Raji (cell line): ENCODE measurements around the gene MMP17.

Source experiments
- POLR2A ChIP-seq: IDR thresholded peaks from 2 replicates; pipeline ENCODE4 v1.6.1; 2011; ENCODE audit warnings: low read depth, low read length, control low read depth; ENCODE audit not compliant: insufficient read depth

The MMP17 gene

GRCh38 chr12:131849700-131850553 lies 21.7 kb downstream of the MMP17 start:
- TF ChIP-seq POLR2A, result no peak

GRCh38 chr12:131850856-131851559 lies 22.8 kb downstream of the MMP17 start:
- no peak for TF ChIP-seq POLR2A

DNA sequence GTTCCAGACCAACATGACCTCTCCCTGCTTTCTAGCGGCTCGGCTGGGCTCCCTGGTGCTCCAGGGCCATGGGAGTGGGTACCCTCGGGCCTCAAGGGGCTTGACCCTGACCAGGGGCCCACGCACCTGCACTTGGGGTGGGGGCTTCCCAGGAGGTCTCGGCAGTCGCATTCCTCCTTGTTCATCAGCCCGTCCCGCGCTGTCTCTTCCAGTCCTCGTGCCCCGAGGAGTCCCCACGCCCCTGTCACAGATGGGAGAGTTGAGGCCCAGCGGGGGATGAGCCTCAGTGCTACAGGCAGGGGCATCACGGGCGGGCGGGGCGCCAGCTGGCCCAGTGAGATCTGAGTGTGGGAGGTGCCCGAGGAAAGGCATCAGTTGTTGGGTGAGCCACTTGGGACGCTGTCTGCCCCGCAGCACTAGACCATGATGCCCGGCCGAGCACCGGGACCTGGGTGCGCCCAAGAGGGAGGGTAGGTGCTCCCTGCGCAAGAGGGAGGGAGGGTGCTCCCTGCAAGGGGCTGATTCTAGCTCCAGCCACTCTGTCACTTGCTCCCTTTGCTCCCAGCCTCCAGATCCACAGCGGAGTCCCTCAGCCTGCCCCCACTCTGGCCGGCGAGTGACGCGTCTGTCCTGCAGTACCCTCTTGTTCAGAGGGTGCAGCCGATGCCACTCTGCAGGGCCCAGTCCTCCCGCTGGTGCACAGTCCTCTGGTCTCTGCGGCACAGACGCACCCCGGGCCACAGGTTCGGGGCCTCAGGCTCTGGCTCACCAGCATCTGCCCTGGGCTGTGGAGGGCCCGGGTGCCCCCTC lies 23.8 kb downstream of the MMP17 start:
- no peak for TF ChIP-seq POLR2A

- TF ChIP-seq POLR2A, result no peak
Observed at GRCh38 chr12:131852551-131853299, 24.5 kb downstream of the MMP17 start.

DNA sequence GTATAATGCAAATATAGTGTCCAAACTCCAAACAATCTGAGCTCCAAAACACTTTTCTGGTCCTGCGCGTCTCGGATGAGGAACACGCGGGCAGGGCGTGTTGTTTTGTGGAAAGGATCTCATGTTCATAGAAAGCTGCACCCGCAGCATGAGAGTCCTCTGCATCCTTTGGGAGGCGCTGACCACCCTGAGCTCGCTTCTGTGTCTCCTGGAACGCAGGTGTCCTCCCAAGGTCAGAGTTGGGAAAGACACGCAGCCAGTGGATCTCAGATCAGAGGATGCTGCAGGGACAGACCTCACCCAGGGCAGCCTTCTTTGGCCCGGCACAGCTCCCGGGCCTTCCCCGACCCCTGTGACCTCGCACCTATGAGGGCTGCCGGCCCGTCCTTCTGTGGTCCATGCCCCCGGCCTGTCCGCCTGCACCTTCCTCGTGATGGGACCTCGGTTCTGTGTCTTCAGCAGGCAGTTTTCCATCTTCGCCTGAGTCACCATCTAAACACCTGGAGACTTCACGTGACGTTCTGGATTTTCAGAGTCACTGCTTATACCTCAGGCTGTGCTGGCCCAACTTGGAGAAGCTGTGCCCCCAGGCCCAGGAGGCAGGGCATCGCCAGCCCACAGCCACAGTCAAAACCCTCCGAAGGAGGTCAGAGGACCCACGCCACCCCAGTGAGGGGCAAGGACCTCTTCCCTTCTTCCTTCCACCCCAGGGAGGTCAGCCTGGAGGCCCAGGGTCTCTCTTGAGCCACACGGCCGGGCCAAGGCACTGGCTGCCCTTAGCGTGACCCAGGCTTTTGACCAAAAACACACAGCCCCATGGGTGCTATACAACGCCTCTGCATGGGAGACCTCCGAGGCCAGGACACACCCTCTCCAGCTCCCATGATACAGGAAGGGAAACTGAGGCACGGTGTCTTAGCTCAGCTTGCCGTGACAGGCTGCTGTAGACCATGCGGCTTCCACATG lies 25.9 kb downstream of the MMP17 start:
- TF ChIP-seq POLR2A, result no peak

- no peak for TF ChIP-seq POLR2A
Observed at GRCh38 chr12:131854861-131855476, 26.8 kb downstream of the MMP17 start.

GRCh38 chr12:131855521-131856142 lies 27.4 kb downstream of the MMP17 start:
- no peak for TF ChIP-seq POLR2A

- TF ChIP-seq POLR2A, result no peak
Observed at GRCh38 chr12:131856366-131857097, 28.3 kb downstream of the MMP17 start.

DNA sequence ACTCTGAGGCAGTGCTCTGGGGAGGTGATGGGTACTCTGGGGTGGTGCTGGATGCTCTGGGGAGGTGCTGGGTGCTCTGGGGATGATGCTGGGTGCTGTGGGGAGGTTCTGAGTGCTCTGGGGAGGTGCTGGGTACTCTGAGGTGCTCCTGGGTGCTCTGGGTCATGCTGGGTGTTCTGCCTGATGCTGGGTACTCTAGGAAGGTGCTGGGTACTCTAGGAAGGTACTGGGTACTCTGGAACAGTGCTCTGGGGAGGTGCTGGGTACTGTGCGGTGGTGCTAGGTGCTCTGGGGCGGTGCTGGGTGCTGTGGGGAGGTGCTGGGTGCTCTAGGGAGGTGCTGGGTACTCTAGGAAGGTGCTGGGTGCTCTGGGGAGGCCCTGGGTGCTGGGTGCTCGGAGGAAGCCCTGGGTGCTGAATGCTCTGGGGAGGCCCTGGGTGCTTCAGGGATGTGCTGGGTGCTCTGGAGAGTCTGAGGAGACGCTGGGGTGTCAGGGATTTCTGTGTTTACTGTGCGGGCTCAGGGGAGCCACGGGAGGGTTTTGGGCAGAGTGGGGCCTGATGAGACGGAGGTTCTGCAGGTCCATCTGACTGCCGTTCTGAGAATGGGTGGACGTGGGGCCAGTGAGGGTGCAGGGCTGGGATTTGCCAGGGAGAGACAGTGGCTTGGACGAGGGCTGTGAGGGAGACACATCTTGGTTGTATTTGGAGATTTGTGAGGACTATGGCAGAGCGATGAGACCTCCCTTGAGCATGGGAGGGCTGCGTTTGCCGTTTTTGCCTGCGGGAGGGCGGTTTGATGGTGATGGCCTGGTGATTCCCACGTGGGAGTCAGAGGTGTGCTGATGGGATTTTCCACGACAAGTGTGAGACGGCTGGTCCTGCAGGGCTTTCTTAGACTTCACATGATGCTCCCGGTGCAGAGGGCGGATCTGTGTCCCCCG lies 30.0 kb downstream of the MMP17 start:
- TF ChIP-seq POLR2A, result no peak

- no peak for TF ChIP-seq POLR2A
Observed at GRCh38 chr12:131860472-131861260, 32.5 kb downstream of the MMP17 start.
